Femur (tissue), 1 donor: ENCODE data around the gene RABEPK.
A peak's percentile ranks its signal among the peaks of the same experiment; 100 is the strongest.
"Not testable (repeated sequence)": the region's sequence is repeated elsewhere in the genome, so short reads cannot be mapped to it uniquely, and the experiment has no call there.

Experiments used
- DNase-seq: peaks from one replicate; pipeline ENCODE4 v3.0.0-alpha.2; 2017

Gene RABEPK

GRCh38 chr9:125202846-125203618, 2.7 kb downstream of the RABEPK start:
- no peak for DNase-seq

- DNase-seq: no peak
Measured at GRCh38 chr9:125204477-125204876, 4.1 kb downstream of the RABEPK start.

GRCh38 chr9:125214186-125214585, 13.8 kb downstream of the RABEPK start:
- DNase-seq: no peak

- no peak for DNase-seq
Measured at GRCh38 chr9:125218621-125219020, 18.3 kb downstream of the RABEPK start.

- DNase-seq: not testable (repeated sequence)
Measured at GRCh38 chr9:125224858-125225257, 24.5 kb downstream of the RABEPK start.

- no peak for DNase-seq
Measured at GRCh38 chr9:125227761-125228160, 27.4 kb downstream of the RABEPK start.

- no peak for DNase-seq
Measured at GRCh38 chr9:125233678-125234077, 33.3 kb downstream of the RABEPK start.

- DNase-seq: not testable (repeated sequence)
Measured at GRCh38 chr9:125234099-125234498, 33.8 kb downstream of the RABEPK start.

GRCh38 chr9:125235804-125236519, 35.6 kb downstream of the RABEPK start:
- DNase-seq: no peak

GRCh38 chr9:125236520-125237159, 36.3 kb downstream of the RABEPK start:
- DNase-seq: not testable (repeated sequence)

GRCh38 chr9:125238127-125238914, 38.0 kb downstream of the RABEPK start:
- DNase-seq: no peak

- DNase-seq: no peak
Measured at GRCh38 chr9:125238915-125239446, 38.6 kb downstream of the RABEPK start.

- DNase-seq: no peak
Measured at GRCh38 chr9:125239631-125240597, 39.6 kb downstream of the RABEPK start.

GRCh38 chr9:125240649-125240999, 40.3 kb downstream of the RABEPK start:
- no peak for DNase-seq

GRCh38 chr9:125241000-125241862, 40.9 kb downstream of the RABEPK start, which contains the start of gene HSPA5:
Gene HSPA5 (minus strand): TSS chr9:125241343. CDS start chr9:125241126, 217 bp downstream.
- DNase-seq: peak; percentile 100

- DNase-seq: no peak
Measured at GRCh38 chr9:125241863-125242739, 41.8 kb downstream of the RABEPK start.

GRCh38 chr9:125243792-125244260, 43.5 kb downstream of the RABEPK start:
- DNase-seq: no peak

GRCh38 chr9:125246261-125246667, 45.9 kb downstream of the RABEPK start:
- no peak for DNase-seq

- DNase-seq: no peak
Measured at GRCh38 chr9:125254231-125254630, 53.9 kb downstream of the RABEPK start.
